ENCODE data around the gene CRYBA1. TPM values are rescaled to one million over a fixed set of nuclear protein-coding genes. Genes with fewer than 3 reads are reported as not detected.

The CRYBA1 gene
- total RNA-seq, 1 experiment from 2014 or later: not detected

DNA sequence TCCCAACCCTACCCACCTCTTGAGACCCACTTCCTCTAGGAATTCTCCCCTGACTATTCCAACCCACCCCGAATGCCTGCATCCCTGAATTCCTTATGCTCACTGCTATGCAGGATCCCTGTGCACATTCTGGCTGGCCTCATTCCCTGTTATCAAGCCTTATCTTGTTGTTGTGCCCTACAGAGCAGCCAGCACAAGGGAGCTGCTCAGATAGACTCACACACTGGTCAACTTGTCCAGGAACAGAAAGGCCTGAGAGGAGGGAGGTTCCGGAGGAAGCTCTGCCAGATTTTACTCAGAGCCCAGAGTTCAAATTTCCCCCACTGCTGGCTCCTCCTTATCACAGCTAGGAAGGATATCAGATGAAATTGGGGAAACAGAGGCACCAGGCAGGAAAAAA lies 41.6 kb upstream of the CRYBA1 start:
- Histone ChIP-seq H3K27me3 (ENCODE audit: insufficient read depth, low read length) (no peaks in the 10 kb centered on the region), H3K9me2 (ENCODE audit: insufficient read depth) (no peaks in the 10 kb centered on the region), H3K4me3 (replicated peaks in 1 of 2; ENCODE audit: low read depth in 1 of 2, low read length in 2 of 2) (no peak overlapping the region), H4K20me1 (ENCODE audit: insufficient read depth) (no peaks in the 10 kb centered on the region), H3K4me2 (ENCODE audit: low read length) (no peak overlapping the region), H3K27ac (ENCODE audit: low read depth, low read length) (no peak overlapping the region), H2AFZ (ENCODE audit: low read depth, low read length, poor library complexity, severe bottlenecking) (no peak overlapping the region), H3K9ac (ENCODE audit: low read length) (no peak overlapping the region), H3K9me3 (ENCODE audit: control insufficient read depth in 1 of 2, insufficient read depth in 1 of 2, low read depth in 1 of 2, low read length in 2 of 2) (no peaks in the 10 kb centered on the region), H3K36me3 (ENCODE audit: control insufficient read depth in 1 of 2, insufficient read depth in 2 of 2, low read length in 2 of 2) (no peaks in the 10 kb centered on the region), H3K79me2 (ENCODE audit: insufficient read depth, low read length) (no peaks in the 10 kb centered on the region), H3K4me1 (ENCODE audit: control insufficient read depth in 1 of 2, insufficient read depth in 2 of 2, low read length in 2 of 2) (no peaks in the 10 kb centered on the region)
- DNase-seq (ENCODE audit: low read depth, low spot score) (no peak), ATAC-seq (no peak)
- POLR2A ChIA-PET: no interaction called here
- intact Hi-C loops (cut with micrococcal nuclease): no loop called here
- TF ChIP-seq POLR2AphosphoS5 (IDR thresholded peaks at IDR 0.05; ENCODE audit: low read depth, low read length) (no peak), CTCF (IDR thresholded peaks at IDR 0.05 in 2 of 3, conservative IDR thresholded peaks at IDR 0.05 in 1 of 3; ENCODE audit: borderline replicate concordance in 1 of 3, insufficient read depth in 1 of 3, low read depth in 2 of 3, low read length in 2 of 3) (no peak), RAD21 (IDR thresholded peaks at IDR 0.05; ENCODE audit: low read depth) (no peak)
- BruUV-seq (replicated peaks): no TSS peak
- CTCF ChIA-PET: interaction anchor here (1.0 kb wide), 1 partner anchor 23 kb away, joined by 3 read pairs; no protein-coding TSS in a partner anchor
- RAD21 ChIA-PET (ENCODE audit: low non-redundant PET in 1 of 2, low total read pairs in 2 of 2, uncharacterized antibody in 2 of 2, unreplicated experiment in 2 of 2): no interaction called here

DNA sequence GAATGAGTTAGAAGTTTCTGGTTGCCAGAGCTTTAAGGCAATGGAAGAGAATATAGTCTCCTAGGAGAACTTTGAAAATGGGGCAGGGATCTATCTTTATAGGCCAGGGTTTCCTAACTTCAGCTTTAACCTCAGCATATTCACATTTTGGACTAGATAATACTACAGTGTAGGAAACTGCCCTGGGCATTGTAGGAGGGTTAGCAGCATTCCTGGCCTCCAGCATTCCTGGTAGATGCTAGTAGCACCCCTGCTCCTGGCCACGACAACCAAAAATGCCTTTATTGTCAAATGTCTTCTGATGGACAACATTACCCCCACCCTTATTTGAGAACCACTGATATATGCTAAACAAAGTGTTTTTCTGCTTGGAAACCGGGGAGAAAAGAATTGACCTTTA lies 38.7 kb upstream of the CRYBA1 start:
- no peaks in the 10 kb centered on the region for H3K27me3 ChIP-seq (ENCODE audit: insufficient read depth, low read length)
- no peak for TF ChIP-seq ELF1 (IDR thresholded peaks at IDR 0.05; ENCODE audit: borderline replicate concordance, low read depth)
- no peaks in the 10 kb centered on the region for H3K4me1 ChIP-seq (ENCODE audit: control insufficient read depth in 1 of 2, insufficient read depth in 2 of 2, low read length in 2 of 2)
- no peak overlapping the region for H3K27ac ChIP-seq (ENCODE audit: low read depth, low read length)
- H3K9ac ChIP-seq (ENCODE audit: low read length): no peak overlapping the region
- H3K4me3 ChIP-seq (replicated peaks in 1 of 2; ENCODE audit: low read depth in 1 of 2, low read length in 2 of 2): no peak overlapping the region
- ChIA-PET POLR2A (no interaction called here), RAD21 (ENCODE audit: low non-redundant PET in 1 of 2, low total read pairs in 2 of 2, uncharacterized antibody in 2 of 2, unreplicated experiment in 2 of 2) (no interaction called here), CTCF (interaction anchor here (0.8 to 0.9 kb wide), 2 partner anchors 12 to 91 kb away, joined by 3 read pairs; no protein-coding TSS in a partner anchor)
- no TSS peak for BruUV-seq (replicated peaks)
- H3K9me3 ChIP-seq (ENCODE audit: control insufficient read depth in 1 of 2, insufficient read depth in 1 of 2, low read depth in 1 of 2, low read length in 2 of 2): no peaks in the 10 kb centered on the region
- no peaks in the 10 kb centered on the region for H4K20me1 ChIP-seq (ENCODE audit: insufficient read depth)
- ATAC-seq: no peak
- intact Hi-C loops (cut with micrococcal nuclease): no loop called here
- H3K4me2 ChIP-seq (ENCODE audit: low read length): no peak overlapping the region
- no peak overlapping the region for H2AFZ ChIP-seq (ENCODE audit: low read depth, low read length, poor library complexity, severe bottlenecking)
- no peaks in the 10 kb centered on the region for H3K79me2 ChIP-seq (ENCODE audit: insufficient read depth, low read length)
- H3K36me3 ChIP-seq (ENCODE audit: control insufficient read depth in 1 of 2, insufficient read depth in 2 of 2, low read length in 2 of 2): 0 out of 4 replicates have a peak, but pooled peaks cover 0 to 4% of the 10 kb centered on the region in 2 experiments
- H3K9me2 ChIP-seq (ENCODE audit: insufficient read depth): no peaks in the 10 kb centered on the region
- DNase-seq (ENCODE audit: low read depth, low spot score): no peak
